Lower lobe of right lung (tissue), 2 donors: ENCODE measurements around the gene DSG2. TPM values are rescaled to one million over a fixed set of nuclear protein-coding genes. Genes with fewer than 3 reads are reported as not detected.
"Not testable (repeated sequence)": the region's sequence is repeated elsewhere in the genome, so short reads cannot be mapped to it uniquely, and the experiment has no call there.

Experiments used
- ATAC-seq, 2 donors: fragments of 200-7000 bp; cut with Tn5 transposase; one replicate each; pipeline ENCODE4 v1.9.1; 2020 to 2022; ENCODE audit warnings: mild to moderate bottlenecking in 2 of 2, moderate library complexity in 2 of 2
- DNase-seq: peaks from one replicate; pipeline ENCODE4 v3.0.0-alpha.2; 2020
- H3K27ac ChIP-seq: fragments of 200-600 bp; one replicate; pipeline ENCODE4 v1.8.0; 2022
- H3K27me3 ChIP-seq: fragments of 200-600 bp; one replicate; pipeline ENCODE4 v1.8.0; 2022; ENCODE audit warnings: low read depth
- H3K36me3 ChIP-seq: fragments of 200-600 bp; one replicate; pipeline ENCODE4 v1.8.0; 2022; ENCODE audit warnings: mild to moderate bottlenecking
- H3K4me1 ChIP-seq: fragments of 200-600 bp; one replicate; pipeline ENCODE4 v1.8.0; 2022
- H3K4me3 ChIP-seq: fragments of 200-600 bp; one replicate; pipeline ENCODE4 v1.8.0; 2022; ENCODE audit warnings: mild to moderate bottlenecking
- H3K9me3 ChIP-seq: fragments of 200-600 bp; one replicate; pipeline ENCODE4 v1.8.0; 2022
- intact Hi-C: fragments of 100-400 bp; cut with DNase I; formaldehyde crosslinking; loops from one replicate; pipeline ENCODE4 v1.11.0; 2022
- total RNA-seq: library from RNA; stranded (reverse); fragmentation: NEBNext Ultra II Directional; extraction: Animal tissue kit (Norgen Biotek cat#: 25700); gene quantifications from one replicate; pipeline ENCODE4 v1.2.1, GENCODE V29; 2021
- TF ChIP-seq, protein P1 (sequence below): fragments of 200-600 bp; IDR thresholded peaks from one replicate; pipeline ENCODE4 v1.8.0; 2022; ENCODE audit warnings: antibody characterized with exemption, mild to moderate bottlenecking
- donor health status: DM: no; HTN: yes; CAD: no; lungs with severe emphysema.

The DSG2 gene
- total RNA-seq, 1 donor from 2014 or later, result 27.6 TPM

GRCh38 chr18:31500051-31500688 is 2.2 kb downstream of the DSG2 start:
- intact Hi-C loops, result no loop called here
- Histone ChIP-seq H3K4me1 (peaks cover 8% of the 10 kb centered on the region), H3K36me3 (no peaks in the 10 kb centered on the region), H3K27ac (no peak overlapping the region), H3K4me3 (no peak overlapping the region), H3K27me3 (peaks cover 42% of the 10 kb centered on the region), H3K9me3 (no peaks in the 10 kb centered on the region)
- no peak for DNase-seq
- ATAC-seq, result no peak
- TF ChIP-seq, protein P1, sequence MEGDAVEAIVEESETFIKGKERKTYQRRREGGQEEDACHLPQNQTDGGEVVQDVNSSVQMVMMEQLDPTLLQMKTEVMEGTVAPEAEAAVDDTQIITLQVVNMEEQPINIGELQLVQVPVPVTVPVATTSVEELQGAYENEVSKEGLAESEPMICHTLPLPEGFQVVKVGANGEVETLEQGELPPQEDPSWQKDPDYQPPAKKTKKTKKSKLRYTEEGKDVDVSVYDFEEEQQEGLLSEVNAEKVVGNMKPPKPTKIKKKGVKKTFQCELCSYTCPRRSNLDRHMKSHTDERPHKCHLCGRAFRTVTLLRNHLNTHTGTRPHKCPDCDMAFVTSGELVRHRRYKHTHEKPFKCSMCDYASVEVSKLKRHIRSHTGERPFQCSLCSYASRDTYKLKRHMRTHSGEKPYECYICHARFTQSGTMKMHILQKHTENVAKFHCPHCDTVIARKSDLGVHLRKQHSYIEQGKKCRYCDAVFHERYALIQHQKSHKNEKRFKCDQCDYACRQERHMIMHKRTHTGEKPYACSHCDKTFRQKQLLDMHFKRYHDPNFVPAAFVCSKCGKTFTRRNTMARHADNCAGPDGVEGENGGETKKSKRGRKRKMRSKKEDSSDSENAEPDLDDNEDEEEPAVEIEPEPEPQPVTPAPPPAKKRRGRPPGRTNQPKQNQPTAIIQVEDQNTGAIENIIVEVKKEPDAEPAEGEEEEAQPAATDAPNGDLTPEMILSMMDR, result no peak

- Histone ChIP-seq H3K27me3 (peaks cover 31% of the 10 kb centered on the region), H3K4me3 (no peak overlapping the region), H3K36me3 (no peaks in the 10 kb centered on the region), H3K27ac (no peak overlapping the region), H3K4me1 (peaks cover 5% of the 10 kb centered on the region), H3K9me3 (no peaks in the 10 kb centered on the region)
- ATAC-seq (no peak), DNase-seq (no peak)
- intact Hi-C loops, result no loop called here
- TF ChIP-seq, protein P1, result no peak
Observed at GRCh38 chr18:31503011-31503410, 5.0 kb downstream of the DSG2 start.

GRCh38 chr18:31504455-31505147 is 6.6 kb downstream of the DSG2 start:
- intact Hi-C loops, result no loop called here
- Histone ChIP-seq H3K36me3 (no peaks in the 10 kb centered on the region), H3K4me1 (no peaks in the 10 kb centered on the region), H3K27ac (no peak overlapping the region), H3K9me3 (no peaks in the 10 kb centered on the region), H3K27me3 (peaks cover 21% of the 10 kb centered on the region), H3K4me3 (no peak overlapping the region)
- ATAC-seq, result no peak
- DNase-seq, result no peak
- TF ChIP-seq, protein P1, result no peak

GRCh38 chr18:31505156-31505555 is 7.2 kb downstream of the DSG2 start:
- TF ChIP-seq, protein P1, result no peak
- Histone ChIP-seq H3K4me3 (no peak overlapping the region), H3K27ac (no peak overlapping the region), H3K9me3 (no peaks in the 10 kb centered on the region), H3K36me3 (no peaks in the 10 kb centered on the region), H3K27me3 (peaks cover 16% of the 10 kb centered on the region), H3K4me1 (no peaks in the 10 kb centered on the region)
- ATAC-seq, result no peak
- DNase-seq, result no peak
- intact Hi-C loops, result no loop called here

- Histone ChIP-seq H3K27me3 (peaks cover 9% of the 10 kb centered on the region), H3K27ac (no peak overlapping the region), H3K36me3 (no peaks in the 10 kb centered on the region), H3K4me3 (no peak overlapping the region), H3K4me1 (no peaks in the 10 kb centered on the region), H3K9me3 (no peaks in the 10 kb centered on the region)
- intact Hi-C loops, result no loop called here
- TF ChIP-seq, protein P1, result no peak
- DNase-seq, result no peak
- no peak for ATAC-seq
Observed at GRCh38 chr18:31506024-31506742, 8.2 kb downstream of the DSG2 start.

- H3K4me3 ChIP-seq, H3K4me1 ChIP-seq, intact Hi-C loops, ATAC-seq, H3K36me3 ChIP-seq, DNase-seq, H3K9me3 ChIP-seq, H3K27me3 ChIP-seq, H3K27ac ChIP-seq: not testable (repeated sequence)
Observed at GRCh38 chr18:31507124-31507523, 9.1 kb downstream of the DSG2 start.
